ENCODE results near the gene PCDH9.

The PCDH9 gene

GRCh38 chr13:66933994-66934393 lies 296.1 kb downstream of the PCDH9 start:
- TF ChIP-seq, protein P1, sequence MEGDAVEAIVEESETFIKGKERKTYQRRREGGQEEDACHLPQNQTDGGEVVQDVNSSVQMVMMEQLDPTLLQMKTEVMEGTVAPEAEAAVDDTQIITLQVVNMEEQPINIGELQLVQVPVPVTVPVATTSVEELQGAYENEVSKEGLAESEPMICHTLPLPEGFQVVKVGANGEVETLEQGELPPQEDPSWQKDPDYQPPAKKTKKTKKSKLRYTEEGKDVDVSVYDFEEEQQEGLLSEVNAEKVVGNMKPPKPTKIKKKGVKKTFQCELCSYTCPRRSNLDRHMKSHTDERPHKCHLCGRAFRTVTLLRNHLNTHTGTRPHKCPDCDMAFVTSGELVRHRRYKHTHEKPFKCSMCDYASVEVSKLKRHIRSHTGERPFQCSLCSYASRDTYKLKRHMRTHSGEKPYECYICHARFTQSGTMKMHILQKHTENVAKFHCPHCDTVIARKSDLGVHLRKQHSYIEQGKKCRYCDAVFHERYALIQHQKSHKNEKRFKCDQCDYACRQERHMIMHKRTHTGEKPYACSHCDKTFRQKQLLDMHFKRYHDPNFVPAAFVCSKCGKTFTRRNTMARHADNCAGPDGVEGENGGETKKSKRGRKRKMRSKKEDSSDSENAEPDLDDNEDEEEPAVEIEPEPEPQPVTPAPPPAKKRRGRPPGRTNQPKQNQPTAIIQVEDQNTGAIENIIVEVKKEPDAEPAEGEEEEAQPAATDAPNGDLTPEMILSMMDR (IDR thresholded peaks at IDR 0.05; ENCODE audit: borderline replicate concordance, control extremely low read depth, extremely low read depth, insufficient read depth, missing control alignments): no peak

GRCh38 chr13:66933527-66933926 lies 296.6 kb downstream of the PCDH9 start:
- peak; percentile 3 for DNase-seq (ENCODE audit: low spot score)
- in situ Hi-C loops (cut with MboI; ENCODE audit: low sequenced_read_pairs, unreplicated experiment): no loop called here
- TF ChIP-seq, protein P1 (IDR thresholded peaks at IDR 0.05; ENCODE audit: borderline replicate concordance, control extremely low read depth, extremely low read depth, insufficient read depth, missing control alignments): no peak

More at GRCh38 chr13:66933994-66934393, 296.1 kb downstream of the PCDH9 start:
- no peak for DNase-seq (ENCODE audit: low spot score)
- in situ Hi-C loops (cut with MboI; ENCODE audit: low sequenced_read_pairs, unreplicated experiment): no loop called here

GRCh38 chr13:66927562-66927961 lies 302.6 kb downstream of the PCDH9 start:
- TF ChIP-seq, protein P1 (IDR thresholded peaks at IDR 0.05; ENCODE audit: borderline replicate concordance, control extremely low read depth, extremely low read depth, insufficient read depth, missing control alignments): no peak
- no peak for DNase-seq (ENCODE audit: low spot score)
- in situ Hi-C loops (cut with MboI; ENCODE audit: low sequenced_read_pairs, unreplicated experiment): no loop called here

- TF ChIP-seq, protein P1 (IDR thresholded peaks at IDR 0.05; ENCODE audit: borderline replicate concordance, control extremely low read depth, extremely low read depth, insufficient read depth, missing control alignments): no peak
- in situ Hi-C loops (cut with MboI; ENCODE audit: low sequenced_read_pairs, unreplicated experiment): no loop called here
These were observed 303.1 kb downstream of the PCDH9 start for GRCh38 chr13:66926851-66927524.

DNA sequence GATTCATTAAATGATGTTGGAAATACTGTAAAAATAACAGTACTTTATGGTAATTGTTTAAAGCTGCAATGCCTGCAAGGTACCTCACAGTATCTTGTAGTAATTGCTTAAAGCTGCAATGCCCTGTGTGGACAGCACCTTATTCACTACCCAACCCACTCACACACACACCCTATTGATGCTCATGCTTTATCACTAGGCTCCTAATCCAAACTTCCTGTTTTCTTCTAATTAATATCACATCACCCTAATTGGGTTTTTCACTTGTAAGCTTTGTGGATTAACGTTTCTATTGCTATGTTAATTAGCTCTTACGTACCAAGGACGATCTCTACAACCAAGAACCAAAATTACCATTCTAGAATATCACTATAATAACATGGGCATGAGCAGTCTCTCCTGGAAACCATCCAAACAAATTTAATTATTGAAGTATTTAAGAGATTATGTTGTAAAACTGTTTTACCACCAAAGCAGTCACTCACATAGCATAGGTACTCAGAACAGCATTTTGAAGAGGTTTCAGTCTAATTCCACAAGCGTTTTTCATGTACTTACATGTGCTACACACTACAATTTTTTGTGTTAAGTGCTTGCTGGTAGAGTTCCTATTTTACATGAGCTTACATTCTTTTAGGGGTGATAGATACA lies 303.8 kb downstream of the PCDH9 start:
- DNase-seq (ENCODE audit: low spot score): no peak
- in situ Hi-C loops (cut with MboI; ENCODE audit: low sequenced_read_pairs, unreplicated experiment): no loop called here
- TF ChIP-seq, protein P1 (IDR thresholded peaks at IDR 0.05; ENCODE audit: borderline replicate concordance, control extremely low read depth, extremely low read depth, insufficient read depth, missing control alignments): no peak

More at GRCh38 chr13:66926851-66927524, 303.1 kb downstream of the PCDH9 start:
- no peak for DNase-seq (ENCODE audit: low spot score)

- TF ChIP-seq, protein P1 (IDR thresholded peaks at IDR 0.05; ENCODE audit: borderline replicate concordance, control extremely low read depth, extremely low read depth, insufficient read depth, missing control alignments): no peak
- no peak for DNase-seq (ENCODE audit: low spot score)
These were observed 307.7 kb downstream of the PCDH9 start for GRCh38 chr13:66922444-66922843.

More at GRCh38 chr13:66922444-66922843, 307.7 kb downstream of the PCDH9 start:
- in situ Hi-C loops (cut with MboI; ENCODE audit: low sequenced_read_pairs, unreplicated experiment): no loop called here

Measured in GM13976 (cell line).